HEK293 (cell line): ENCODE results near the gene WWTR1.

Source experiments
- CTCF ChIA-PET: fragments of 350-600 bp; formaldehyde crosslinking; extraction: SDS; loops from one replicate; lab custom pipeline; 2021; ENCODE audit warnings: antibody characterized with exemption; lab: Yijun Ruan, JAX
- POLR2A ChIA-PET: fragments of 300-600 bp; formaldehyde crosslinking; extraction: SDS; loops from one replicate; lab custom pipeline; 2020; ENCODE audit warnings: antibody characterized with exemption, inconsistent platforms; lab: Yijun Ruan, JAX
- H3K27ac ChIP-seq: fragments of 200-500 bp; sonication (Bioruptor generic); 2 replicates; pipeline ENCODE4 v1.5.1; 2014; ENCODE audit warnings: low read depth, low read length, control low read depth, inconsistent platforms; ENCODE audit errors: extremely low read depth
- H3K36me3 ChIP-seq, 2 experiments: fragments of 200-500 bp in 1 of 2; sonication (Bioruptor generic) in 1 of 2; 1 replicate in 1 of 2; 2 replicates in 1 of 2; pipeline ENCODE4 v1.5.1; 2014 to 2017; ENCODE audit warnings: inconsistent platforms in 2 of 2, low read length in 2 of 2; ENCODE audit not compliant: control insufficient read depth in 2 of 2, insufficient read depth in 1 of 2
- H3K4me1 ChIP-seq: fragments of 200-500 bp; sonication (Bioruptor generic); 2 replicates; pipeline ENCODE4 v1.5.1; 2014; ENCODE audit warnings: mild to moderate bottlenecking, low read length, inconsistent platforms; ENCODE audit not compliant: control insufficient read depth, insufficient read depth
- H3K4me3 ChIP-seq: 2 replicates; pipeline ENCODE4 v1.5.1; 2011; ENCODE audit warnings: low read depth, mild to moderate bottlenecking, control low read depth, low read length, moderate library complexity
- H3K9me3 ChIP-seq: fragments of 200-500 bp; sonication (Bioruptor generic); 2 replicates; pipeline ENCODE4 v1.5.1; 2014; ENCODE audit warnings: low read depth, low read length, inconsistent platforms; ENCODE audit not compliant: control insufficient read depth, insufficient read depth
- GFI1B ChIP-seq: fragments of 450-650 bp; formaldehyde crosslinking; IDR thresholded peaks from 2 replicates; pipeline ENCODE4 v1.5.1; 2016; ENCODE audit warnings: missing biosample characterization, missing genetic modification characterization
- HOXC10 ChIP-seq: sonication (generic); formaldehyde crosslinking; IDR thresholded peaks from 2 replicates; pipeline ENCODE4 v1.8.1; 2023; ENCODE audit warnings: mild to moderate bottlenecking, missing genetic modification reagents
- IKZF3 ChIP-seq: fragments of 450-650 bp; IDR thresholded peaks from 2 replicates; pipeline ENCODE4 v1.5.0; 2018; ENCODE audit warnings: missing biosample characterization, mild to moderate bottlenecking, missing genetic modification characterization, moderate library complexity
- KLF8 ChIP-seq: fragments of 450-650 bp; formaldehyde crosslinking; IDR thresholded peaks from 2 replicates; pipeline ENCODE4 v1.5.1; 2016; ENCODE audit warnings: missing biosample characterization, missing genetic modification characterization
- PRDM10 ChIP-seq: fragments of 450-650 bp; formaldehyde crosslinking; IDR thresholded peaks from 2 replicates; pipeline ENCODE4 v1.5.1; 2016; ENCODE audit warnings: missing biosample characterization, missing genetic modification characterization
- PRDM6 ChIP-seq: fragments of 450-650 bp; formaldehyde crosslinking; IDR thresholded peaks from 2 replicates; pipeline ENCODE4 v1.5.1; 2017; ENCODE audit warnings: missing biosample characterization, missing genetic modification characterization
- WT1 ChIP-seq: fragments of 450-650 bp; formaldehyde crosslinking; IDR thresholded peaks from 2 replicates; pipeline ENCODE4 v1.5.1; 2016; ENCODE audit warnings: missing biosample characterization, missing genetic modification characterization
- ZBTB11 ChIP-seq: fragments of 450-650 bp; formaldehyde crosslinking; conservative IDR thresholded peaks from 2 replicates; pipeline ENCODE4 v1.5.1; 2016; ENCODE audit warnings: low read depth, missing biosample characterization, missing genetic modification characterization
- ZEB2 ChIP-seq: fragments of 450-650 bp; formaldehyde crosslinking; IDR thresholded peaks from 2 replicates; pipeline ENCODE4 v1.5.1; 2016; ENCODE audit warnings: missing biosample characterization, missing genetic modification characterization
- ZNF366 ChIP-seq: fragments of 450-650 bp; formaldehyde crosslinking; conservative IDR thresholded peaks from 2 replicates; pipeline ENCODE4 v1.5.1; 2016; ENCODE audit warnings: missing biosample characterization, missing genetic modification characterization
- ZNF404 ChIP-seq: fragments of 450-650 bp; formaldehyde crosslinking; IDR thresholded peaks from 2 replicates; pipeline ENCODE4 v1.5.1; 2017; ENCODE audit warnings: missing biosample characterization, missing genetic modification characterization
- ZNF513 ChIP-seq: fragments of 450-650 bp; IDR thresholded peaks from 2 replicates; pipeline ENCODE4 v1.5.1; 2018; ENCODE audit warnings: missing biosample characterization, missing genetic modification characterization
- ZNF596 ChIP-seq: fragments of 450-650 bp; IDR thresholded peaks from 2 replicates; pipeline ENCODE4 v1.5.0; 2018; ENCODE audit warnings: missing biosample characterization, mild to moderate bottlenecking, missing genetic modification characterization, moderate library complexity
- ZNF629 ChIP-seq: fragments of 450-650 bp; formaldehyde crosslinking; IDR thresholded peaks from 2 replicates; pipeline ENCODE4 v1.5.1; 2017; ENCODE audit warnings: missing biosample characterization, missing genetic modification characterization
- ZNF76 ChIP-seq: fragments of 450-650 bp; formaldehyde crosslinking; IDR thresholded peaks from 2 replicates; pipeline ENCODE4; 2016; ENCODE audit warnings: low read depth, missing biosample characterization, missing genetic modification characterization, borderline replicate concordance
- ZNF843 ChIP-seq: fragments of 450-650 bp; formaldehyde crosslinking; IDR thresholded peaks from 2 replicates; pipeline ENCODE4 v1.5.1; 2016; ENCODE audit warnings: missing biosample characterization, missing genetic modification characterization

Gene WWTR1

GRCh38 chr3:149638228-149639092 is 19.4 kb downstream of the WWTR1 start:
- CTCF ChIA-PET = interaction anchor here (0.8 kb wide), 1 partner anchor 108 kb away, joined by 3 read pairs; no protein-coding TSS in a partner anchor
- no peak for TF ChIP-seq ZBTB11 (tag by site-specific recombination)
- 0 out of 2 replicates have a peak, but pooled peaks have one; percentile 57 for TF ChIP-seq ZEB2
- TF ChIP-seq ZNF629 (tag by site-specific recombination) = 0 out of 2 replicates have a peak, but pooled peaks have one; percentile 23
- peak; percentile 20; the same call in 1 of the 2 replicates for TF ChIP-seq IKZF3
- no peak for TF ChIP-seq ZNF404
- peak; percentile 51; the same call in 1 of the 2 replicates for TF ChIP-seq ZNF76
- TF ChIP-seq PRDM10 = no peak
- 0 out of 2 replicates have a peak, but pooled peaks have one; percentile 24 for TF ChIP-seq GFI1B (tag by site-specific recombination)
- TF ChIP-seq HOXC10 (CRISPR knock-in tag) = no peak
- TF ChIP-seq WT1 (tag by site-specific recombination) = no peak
- TF ChIP-seq ZNF843 = 0 out of 2 replicates have a peak, but pooled peaks have one; percentile 27
- TF ChIP-seq PRDM6 = peak; percentile 92
- 0 out of 2 replicates have a peak, but pooled peaks have one; percentile 15 for TF ChIP-seq ZNF596
- H3K9me3 ChIP-seq = no peaks in the 10 kb centered on the region
- no peak overlapping the region for H3K27ac ChIP-seq
- POLR2A ChIA-PET = interaction anchor here (0.8 to 1.1 kb wide), 2 partner anchors 11 to 19 kb away, joined by 3 to 5 read pairs; partner anchors contain the start of gene WWTR1
- peaks cover 16% of the 10 kb centered on the region for H3K4me1 ChIP-seq
- H3K4me3 ChIP-seq = no peak overlapping the region
- H3K36me3 ChIP-seq = no peaks in the 10 kb centered on the region

- Histone ChIP-seq H3K4me1 (peaks cover 7% of the 10 kb centered on the region), H3K4me3 (no peak overlapping the region), H3K36me3 (no peaks in the 10 kb centered on the region), H3K9me3 (no peaks in the 10 kb centered on the region), H3K27ac (no peak overlapping the region)
- TF ChIP-seq ZNF513 (peak; percentile 56), ZNF366 (tag by site-specific recombination) (peak; percentile 38), KLF8 (tag by site-specific recombination) (no peak)
- ChIA-PET POLR2A (interaction anchor here (1.5 kb wide), 1 partner anchor 23 kb away, joined by 7 read pairs; the partner anchor contains the start of gene WWTR1), CTCF (interaction anchor here (0.6 to 1.2 kb wide), 3 partner anchors 14 to 165 kb away, joined by 3 to 5 read pairs (median 4); partner anchors contain the start of gene WWTR1)
Measured at GRCh38 chr3:149635396-149635795, 22.4 kb downstream of the WWTR1 start.
